ENCODE measurements around the gene KCNK16.

Gene KCNK16

DNA sequence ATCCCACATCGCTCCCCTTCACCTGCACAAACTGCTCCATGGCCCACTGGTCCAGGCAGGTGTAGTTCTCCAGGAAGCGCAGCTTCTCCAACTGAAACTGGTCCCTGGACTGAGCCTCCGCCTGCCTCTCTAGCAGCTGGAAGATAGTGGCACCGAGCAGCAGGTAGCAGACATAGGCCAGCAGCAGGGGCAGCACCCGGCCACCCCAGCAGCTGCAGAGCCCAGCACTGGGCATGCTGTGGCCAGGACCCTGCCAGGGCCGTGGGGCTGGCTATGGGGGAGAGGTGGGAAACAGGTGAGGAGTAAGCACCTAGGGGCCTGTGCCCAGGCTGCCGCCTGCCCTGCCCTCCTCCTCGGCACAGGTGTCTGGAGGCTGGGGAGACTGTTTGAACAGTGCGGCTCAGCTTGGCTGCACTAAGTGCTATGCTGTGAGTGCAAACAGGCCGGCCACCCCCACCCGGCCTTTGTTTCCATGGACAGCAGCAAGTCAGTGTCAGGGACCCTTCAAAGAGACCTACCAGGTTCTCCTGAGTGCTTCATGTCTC lies at the start of gene KCNK16:
Gene KCNK16, minus strand, starts transcription at position 397 of the 545 bp plus-strand sequence. Its CDS starts 162 bp downstream, at position 235.
- no peak for DNase-seq (ENCODE audit: low spot score)

DNA sequence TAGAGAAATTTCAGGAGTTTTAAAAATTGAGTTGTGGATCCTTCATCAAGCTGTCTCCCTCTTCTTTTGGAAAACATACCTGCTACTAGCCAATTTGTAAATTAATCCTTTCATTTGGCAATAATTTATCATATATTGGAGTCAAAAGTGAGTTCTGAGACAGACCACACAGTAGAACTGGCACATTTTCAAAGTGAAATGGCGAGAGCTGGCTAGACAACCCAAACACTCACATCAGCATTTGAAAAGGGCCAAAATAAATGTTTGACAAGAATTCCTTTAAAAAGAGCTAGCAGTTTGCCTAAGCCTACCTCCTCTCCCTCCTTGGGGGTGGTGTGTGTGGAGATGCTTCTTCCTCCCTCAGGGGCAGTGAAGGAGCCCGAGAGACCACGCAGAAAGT lies 47.9 kb upstream of the KCNK16 start:
- DNase-seq (ENCODE audit: low spot score), result no peak

DNA sequence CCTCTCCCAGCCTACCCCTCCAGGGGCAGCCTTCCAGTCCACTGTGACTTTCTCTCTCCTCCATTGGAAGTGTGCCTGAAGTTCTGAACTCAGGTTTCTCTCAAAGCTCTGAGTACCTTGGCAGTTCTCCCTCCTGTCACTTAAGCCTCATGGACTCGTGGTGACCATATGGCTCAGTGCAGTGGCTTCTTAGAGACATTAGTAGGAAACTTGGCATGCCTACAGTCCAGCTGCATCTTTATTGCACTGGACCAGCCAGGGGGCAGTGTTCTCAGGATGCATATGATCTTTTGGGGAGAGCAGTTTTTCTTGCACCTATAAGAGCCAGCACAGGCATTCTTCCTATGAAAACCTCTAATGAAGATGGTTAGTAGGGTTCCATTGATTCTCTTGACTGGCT lies 47.5 kb upstream of the KCNK16 start:
- no peak for DNase-seq (ENCODE audit: low spot score)

DNA sequence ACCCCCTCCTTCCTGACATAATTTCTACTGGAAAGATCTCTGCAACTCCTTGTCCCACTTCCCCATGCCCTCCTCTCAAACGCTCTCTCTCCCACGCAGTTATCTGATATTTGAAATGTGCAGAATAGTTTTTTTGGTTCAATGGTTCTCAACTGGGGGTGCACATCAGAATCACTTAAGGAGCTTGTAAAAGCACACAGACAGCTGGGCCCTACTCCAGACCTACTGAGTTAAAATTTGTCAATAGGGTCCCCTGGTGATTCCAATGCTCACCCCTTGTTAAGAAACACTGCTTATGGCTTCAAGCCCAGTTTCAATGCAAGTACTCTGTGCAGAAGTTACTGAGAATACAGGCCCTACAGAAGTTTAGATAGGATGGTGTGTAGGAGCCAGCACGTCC lies 45.2 kb upstream of the KCNK16 start:
- DNase-seq (ENCODE audit: low spot score), result no peak

DNA sequence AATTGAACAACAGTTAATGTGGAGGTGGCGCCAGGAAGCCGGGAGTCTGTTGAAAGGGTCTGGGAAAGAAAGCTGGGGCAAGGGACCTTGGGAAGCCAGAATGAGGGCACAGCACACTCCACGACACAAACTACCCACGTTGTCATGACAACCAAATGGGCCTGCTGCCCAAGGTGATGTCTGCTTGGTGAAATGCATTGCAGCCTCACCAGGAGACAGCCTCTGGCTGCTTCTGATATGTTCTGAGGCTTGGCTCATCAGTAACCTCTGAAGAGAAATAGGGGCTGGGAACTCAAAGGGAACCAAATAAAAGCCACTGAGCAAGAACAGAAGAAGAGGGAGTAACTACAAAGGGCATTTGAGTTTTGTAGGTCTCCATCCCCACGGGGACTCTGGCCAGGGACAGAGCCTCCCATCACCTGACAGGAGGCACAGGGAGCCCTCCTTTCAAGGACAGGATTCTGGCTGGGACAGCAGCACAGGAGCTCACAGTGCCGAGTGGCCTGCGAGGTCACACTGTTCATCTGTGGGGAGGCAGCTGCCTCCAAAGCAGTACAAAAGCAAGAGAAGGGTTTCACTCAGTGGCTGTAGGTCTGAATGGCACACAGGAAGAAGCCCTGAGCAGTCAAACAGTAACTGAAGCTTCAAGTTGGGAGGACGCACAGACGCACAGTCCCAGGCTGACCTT lies 44.6 kb upstream of the KCNK16 start:
- DNase-seq (ENCODE audit: low spot score), result no peak

DNA sequence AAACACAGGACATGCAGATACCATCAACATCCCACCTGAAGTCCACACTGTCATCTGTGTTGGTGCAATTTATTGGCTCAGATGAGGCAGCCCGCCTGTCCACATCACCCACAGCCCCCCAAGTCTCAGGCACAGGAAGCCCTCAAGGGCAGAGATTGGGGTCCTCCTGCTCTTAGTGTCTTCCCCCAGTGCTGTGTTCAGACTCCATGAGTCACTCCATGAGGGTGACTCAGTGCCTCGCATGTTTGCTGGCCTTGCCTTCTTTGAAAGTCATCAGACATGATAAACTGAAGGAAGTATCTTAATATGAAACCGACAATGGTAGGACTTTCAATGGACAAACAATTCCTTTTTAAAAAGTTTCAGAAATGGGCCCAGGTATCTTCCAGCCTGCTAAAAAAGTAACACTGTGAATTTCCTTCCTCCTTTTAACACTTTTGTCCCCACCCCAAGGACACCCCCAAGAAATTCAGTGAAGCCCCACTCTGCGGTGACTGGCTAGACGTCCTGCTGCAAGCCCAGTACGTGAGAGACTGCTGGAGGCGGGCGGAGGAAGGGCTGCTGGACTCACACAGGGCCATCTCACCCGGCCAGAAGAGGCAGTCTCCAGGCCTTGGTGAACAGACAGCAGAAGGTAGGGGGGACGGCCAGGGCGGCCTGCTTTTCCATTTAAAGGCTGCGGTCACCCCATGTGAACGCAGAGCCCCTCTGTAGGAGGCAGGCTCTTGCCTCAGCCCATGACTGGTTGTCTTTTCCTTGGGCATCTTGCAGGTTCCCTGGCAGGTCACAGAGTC lies 43.0 kb upstream of the KCNK16 start:
- no peak for DNase-seq (ENCODE audit: low spot score)

DNA sequence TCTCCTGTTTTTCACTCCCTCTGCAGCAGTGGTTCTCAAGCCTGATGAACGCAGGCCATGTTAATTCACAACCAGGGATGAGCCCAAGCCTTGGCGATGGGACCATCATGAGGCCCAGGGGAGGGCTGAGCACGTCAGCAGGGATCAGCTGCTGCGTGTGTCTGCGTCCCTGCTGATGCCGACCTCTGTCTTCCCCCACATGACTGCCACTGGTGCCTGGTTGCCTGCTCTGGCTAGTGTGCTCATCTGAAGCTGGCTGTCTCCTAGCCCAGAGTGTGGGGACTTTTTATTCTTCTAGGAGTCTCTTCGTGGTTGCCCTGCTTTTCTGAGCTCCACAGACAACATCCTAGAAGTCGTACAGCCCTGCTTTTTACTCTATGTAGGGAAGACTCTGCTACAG lies 40.8 kb upstream of the KCNK16 start:
- DNase-seq (ENCODE audit: low spot score), result no peak

DNA sequence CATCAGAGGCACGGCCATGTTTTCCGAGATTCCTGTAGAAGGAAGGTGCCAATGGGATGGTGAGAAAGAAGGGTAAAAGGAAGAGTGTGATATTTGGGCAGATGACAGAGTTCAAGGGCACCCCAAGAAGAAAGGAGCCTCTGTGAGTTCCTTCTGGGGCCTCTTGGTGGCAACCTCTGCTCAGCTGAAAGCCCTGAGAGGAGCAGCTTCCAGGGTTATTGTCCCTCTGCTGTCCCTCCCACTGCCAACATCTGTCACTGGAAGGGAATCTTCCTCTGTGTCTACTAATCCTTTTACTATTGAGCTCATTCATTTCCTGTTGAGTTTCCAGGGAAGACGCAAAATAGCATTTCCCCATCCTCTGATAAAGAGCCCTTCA lies 40.0 kb upstream of the KCNK16 start:
- no peak for DNase-seq (ENCODE audit: low spot score)

DNA sequence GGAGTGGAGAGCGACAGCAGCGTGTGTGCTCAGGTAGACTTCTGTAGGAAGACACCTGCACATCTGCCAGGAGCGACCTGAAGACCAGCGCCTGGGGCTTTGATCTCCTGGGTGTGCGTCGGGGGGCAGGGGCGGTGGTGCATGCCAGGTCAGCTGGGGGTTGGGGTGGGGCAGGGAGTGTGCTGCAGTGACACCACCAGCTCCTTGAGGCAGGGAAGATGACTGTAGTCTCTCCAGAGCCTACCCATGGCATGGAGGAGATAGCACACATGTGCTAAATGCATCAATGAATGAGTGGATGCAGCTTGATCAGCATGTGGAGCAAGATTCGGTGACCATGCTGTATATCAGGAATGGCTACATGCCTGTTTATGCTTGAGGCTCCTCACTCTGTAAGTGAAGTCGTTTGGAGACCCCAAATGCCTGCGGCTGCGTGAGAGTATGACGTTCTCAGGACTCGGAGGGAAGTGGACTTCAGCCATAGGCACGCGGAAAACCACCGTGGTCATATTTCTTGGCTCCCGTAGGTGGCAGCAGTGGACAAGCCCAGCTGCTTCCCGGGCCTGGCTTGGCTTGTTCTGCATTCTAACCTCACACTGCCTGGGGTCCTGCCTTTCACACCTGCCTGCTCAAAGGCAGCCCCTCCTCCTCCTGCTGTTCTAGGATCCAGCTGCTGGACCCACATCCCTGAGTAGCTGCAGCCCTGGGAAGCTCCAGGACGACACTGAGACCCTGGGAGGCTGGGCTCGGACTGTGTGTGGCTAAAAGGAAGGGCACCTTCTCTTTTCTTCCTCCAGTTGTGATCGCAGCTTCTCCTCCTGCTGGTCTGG lies 39.4 kb upstream of the KCNK16 start:
- peak; percentile 16 for DNase-seq (ENCODE audit: low spot score)

DNA sequence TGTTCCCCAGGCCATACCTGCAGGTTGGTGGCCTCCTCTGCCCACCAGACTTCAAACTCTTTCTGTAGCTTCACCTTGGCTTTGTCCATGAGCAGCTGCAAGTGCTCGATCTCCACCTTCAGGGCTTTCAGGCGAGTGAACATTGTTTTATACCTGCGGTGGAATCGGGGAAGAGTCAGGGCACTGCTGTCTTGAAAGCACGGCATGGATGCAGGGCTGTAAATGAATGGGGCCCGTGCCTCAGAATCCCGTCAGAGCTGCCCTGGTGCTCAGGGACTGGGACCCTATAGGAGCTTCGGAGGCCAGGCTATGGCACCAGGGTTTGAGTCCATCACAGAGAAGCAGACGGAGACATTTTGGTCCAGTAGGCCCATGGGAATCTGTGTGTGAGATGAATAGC lies 37.9 kb upstream of the KCNK16 start:
- no peak for DNase-seq (ENCODE audit: low spot score)

DNA sequence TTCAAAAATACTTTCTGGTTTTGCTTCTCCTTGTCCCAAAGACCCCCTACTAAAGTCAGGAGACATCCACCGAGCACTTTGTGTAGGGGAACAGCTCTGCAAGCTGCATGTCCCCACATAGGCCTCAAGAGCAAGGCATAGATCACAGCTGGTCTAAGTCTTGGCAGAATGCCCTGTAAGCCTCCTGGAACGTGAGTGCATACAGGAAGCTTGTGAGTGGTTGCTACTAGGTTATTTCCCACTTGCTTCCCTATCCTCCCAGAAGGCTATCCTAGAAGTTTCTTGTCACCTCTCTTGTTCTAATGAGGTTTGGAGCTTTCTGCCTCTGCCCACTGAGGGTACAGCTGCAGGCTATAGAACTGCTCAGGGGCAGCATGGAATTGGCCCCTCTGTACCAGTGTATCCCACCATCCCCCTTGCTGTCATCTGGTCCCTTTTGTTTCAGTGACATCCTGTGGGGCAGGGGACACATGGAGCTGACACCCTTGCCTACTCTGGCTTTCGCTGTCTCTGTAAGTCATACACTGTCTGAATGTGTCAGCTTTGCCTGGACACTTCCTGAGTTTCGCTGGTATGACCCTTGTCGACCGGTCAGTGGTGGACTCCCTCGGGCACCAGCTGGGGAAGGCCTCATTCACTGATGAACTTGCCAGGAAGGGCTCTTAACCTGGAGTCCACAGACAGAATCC lies 35.6 kb upstream of the KCNK16 start:
- DNase-seq (ENCODE audit: low spot score), result no peak

DNA sequence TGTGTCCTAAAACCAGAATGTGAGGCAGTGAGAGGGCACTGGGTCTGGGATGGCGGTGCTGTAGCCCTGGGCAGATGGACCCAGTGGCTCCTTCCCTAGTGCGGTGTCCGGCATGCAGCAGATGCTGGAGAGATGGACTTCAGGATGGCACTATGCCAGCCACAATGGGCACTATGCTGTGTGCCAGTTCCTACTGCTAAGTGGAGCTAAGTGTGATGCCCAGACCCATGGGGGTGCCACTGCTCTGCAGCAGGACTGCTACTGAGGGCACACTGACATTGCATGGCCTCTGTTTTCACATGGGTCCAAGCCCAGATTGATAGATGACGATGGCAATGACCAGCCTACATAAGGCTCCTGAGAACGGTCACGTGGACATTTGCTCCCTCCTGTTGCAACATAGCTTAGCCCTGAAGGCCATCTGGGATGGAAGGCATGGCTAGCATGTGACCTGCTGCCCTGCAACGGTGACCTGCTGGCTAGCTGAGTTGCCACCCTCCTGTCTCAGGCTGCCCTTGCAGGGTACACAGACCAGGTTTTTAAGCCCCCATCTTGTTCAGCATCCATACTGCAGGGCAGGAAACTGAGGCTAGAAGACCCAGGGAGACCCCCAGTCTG lies 31.3 kb upstream of the KCNK16 start:
- no peak for DNase-seq (ENCODE audit: low spot score)

DNA sequence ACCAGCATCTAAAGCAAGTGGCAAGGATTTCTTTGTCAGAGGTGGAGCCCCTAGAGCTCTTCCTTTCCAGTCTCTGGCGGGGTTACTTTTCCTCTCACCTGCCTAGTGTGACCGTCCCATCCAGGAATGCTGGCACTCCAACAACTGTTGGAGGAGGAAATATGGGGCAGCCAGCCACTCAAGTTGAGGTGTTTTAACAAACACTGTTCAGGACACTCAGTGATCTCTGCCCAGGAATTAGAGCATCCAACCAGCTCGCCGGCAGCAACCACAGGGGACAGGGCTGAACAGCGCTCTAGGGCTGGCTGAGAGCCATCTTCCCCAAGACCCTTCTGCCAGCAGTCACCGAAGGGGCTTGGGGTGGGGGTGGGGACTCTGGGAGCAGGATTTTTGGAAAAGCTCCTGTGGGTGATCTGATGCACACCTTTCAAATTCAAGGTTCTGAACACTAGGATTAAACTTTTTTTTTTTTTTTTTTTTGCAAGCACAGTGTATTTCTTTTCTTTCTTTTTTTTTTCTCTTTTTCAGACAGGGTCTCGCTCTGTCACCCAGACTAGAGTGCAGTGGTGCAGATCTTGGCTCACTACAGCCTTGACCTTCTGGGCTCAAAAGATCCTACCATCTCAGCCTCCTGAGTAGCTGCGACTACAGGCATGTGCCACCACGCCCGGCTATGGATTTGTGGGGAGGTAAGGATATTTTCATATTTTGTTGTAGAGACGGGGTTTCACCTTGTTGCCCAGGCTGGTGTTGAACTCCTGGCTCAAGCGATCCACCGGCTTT lies 28.4 kb upstream of the KCNK16 start:
- DNase-seq (ENCODE audit: low spot score), result no peak

DNA sequence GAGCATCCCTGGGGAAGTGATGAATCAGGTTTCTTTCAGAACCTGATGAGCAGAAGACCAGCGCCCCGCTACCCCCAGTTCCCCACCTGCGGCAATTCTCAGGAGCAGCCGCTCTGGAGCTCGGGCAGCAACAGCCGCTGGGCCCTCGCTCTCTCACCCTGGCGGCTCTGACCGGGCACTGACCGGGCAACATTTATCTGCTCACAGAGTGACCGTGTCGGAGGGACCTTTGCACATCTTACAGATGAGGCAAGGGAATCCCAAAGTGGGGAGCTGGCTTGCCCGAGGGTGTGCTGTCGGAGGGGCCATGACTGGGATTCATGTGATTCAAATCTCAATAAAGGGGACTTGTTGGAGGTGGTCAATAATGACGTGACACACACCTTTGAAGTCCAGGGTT lies 26.2 kb upstream of the KCNK16 start:
- DNase-seq (ENCODE audit: low spot score), result no peak

DNA sequence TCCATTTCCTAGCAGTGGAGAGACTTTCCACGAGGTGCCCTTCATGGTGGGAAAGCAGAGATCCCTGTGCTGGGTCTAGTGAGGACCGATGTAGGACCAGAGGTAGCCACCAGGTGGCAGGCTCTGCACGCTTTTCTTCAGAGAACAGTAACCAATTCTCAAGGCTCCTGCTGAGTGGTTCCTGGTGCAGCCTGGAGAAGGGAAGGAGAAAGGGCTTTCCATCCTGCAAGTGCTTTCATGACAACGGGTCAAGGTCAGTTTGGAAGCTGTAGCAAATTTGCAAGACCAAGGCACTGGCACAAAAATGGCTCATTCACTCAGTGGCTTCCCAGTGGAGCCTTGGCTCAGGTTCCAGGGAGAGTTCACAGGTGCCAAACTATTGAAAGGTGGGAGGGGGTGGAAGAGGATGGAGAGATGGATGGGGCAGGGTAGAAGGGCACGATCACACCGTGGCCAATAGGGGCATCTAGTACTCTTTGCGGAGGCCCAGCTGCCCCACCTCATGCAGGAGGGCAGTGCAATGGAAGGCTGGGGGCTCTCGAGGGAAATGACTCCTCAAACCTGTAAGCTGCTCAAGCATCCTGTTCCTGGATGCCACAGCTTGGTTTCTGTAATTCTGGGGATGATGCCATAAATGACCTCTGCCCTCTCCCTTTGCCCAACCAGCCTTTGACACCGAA lies 25.5 kb upstream of the KCNK16 start:
- peak; percentile 36 for DNase-seq (ENCODE audit: low spot score)

DNA sequence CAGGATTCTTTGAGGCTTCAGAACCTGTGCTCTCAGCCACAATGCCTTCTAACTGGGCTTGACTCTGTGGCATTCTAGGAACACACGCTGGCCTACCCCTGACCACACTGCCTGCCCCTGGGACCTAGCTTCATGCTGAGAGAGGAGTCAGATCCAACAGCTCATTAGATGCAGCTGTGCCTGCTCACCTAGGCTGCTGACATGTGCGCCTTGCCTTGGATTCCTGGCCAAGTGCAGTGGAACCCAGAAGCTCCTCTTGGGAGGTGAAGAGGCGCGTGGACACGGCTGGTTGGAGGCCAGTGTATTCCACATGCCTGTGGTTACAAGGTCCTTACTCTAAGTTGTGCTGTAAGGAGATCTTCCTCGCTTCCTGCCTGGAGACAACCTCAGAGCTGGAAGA lies 24.7 kb upstream of the KCNK16 start:
- no peak for DNase-seq (ENCODE audit: low spot score)

DNA sequence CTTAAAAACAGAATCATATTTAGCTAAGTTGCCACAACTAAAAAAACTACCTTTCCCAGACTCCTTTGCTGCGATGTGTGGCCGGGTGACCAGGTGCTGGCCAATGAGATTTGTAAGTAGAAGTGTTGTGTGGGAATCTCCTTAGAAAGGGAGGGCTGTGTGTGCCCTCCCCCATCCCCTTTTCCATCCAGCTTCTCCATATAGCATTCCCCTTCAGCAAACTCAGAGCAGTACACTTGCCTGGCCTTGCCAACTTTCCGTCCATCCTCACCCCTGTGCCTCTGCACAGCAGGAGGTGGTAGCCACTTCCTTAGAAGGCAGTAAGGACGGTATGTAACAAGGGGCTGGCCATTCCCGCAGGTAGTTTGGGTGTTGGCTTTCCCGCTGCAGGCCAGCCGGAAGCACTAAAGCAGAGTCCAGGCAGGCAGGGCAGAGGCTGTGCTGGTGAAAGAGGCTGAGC lies 22.3 kb upstream of the KCNK16 start:
- no peak for DNase-seq (ENCODE audit: low spot score)

DNA sequence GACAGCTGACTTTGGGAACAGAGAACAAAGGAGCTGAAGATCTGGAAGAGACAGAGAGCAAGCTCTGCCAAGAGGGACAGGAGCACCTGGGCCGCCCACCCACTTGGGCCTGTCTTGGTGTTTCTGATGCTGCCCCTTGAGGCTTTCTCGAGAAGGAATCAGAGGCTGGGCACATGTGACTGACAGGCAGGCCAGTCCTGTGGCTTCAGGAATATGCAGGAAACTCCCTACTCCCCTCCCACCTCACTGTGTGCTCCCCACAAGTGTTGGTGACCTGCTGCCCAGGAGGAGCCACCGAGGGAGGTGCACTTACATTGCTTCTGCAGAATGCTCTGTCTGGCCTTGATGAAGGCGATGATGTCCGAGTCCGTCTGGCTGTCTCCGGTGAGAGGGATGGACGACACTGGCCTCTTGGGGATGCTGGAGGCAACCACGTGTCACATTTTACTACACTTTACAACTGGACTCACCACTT lies 20.9 kb upstream of the KCNK16 start:
- DNase-seq (ENCODE audit: low spot score), result no peak

DNA sequence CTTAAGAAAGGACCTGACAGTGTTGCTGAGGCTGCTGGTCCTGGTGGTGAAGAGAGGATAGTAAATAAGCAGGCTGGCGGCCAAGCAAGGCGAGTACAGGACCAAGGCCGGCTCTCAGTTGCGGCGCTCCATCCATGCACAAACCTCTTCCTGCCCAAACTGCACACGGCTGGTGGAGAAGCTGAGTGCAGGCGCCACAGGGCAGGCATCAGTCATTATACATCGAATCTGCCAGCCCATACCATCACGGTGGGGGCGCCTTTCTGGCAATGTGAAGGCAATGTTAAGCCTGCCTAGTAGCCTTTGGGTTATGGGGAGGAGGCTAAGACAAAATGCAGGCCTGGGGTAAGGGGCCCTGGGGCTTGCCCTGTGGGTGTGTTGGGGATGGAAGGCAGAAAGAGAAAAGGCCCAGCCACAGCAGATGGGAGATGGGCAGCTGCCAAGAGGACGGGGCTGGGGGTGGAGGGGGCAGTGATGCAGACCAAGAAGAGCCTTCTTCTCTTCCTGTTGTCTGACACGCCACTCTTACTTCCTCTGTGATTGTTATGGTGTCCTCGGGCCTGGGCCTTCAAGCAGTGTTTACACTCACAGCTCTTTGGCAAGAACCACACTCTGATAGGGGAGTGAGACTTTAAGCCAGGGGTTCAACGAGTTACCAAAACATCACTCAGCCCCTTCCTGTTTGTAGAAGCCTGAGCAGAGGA lies 20.3 kb upstream of the KCNK16 start:
- no peak for DNase-seq (ENCODE audit: low spot score)

All from CD4-positive, alpha-beta T cell treated with Interleukin-6 at 100 ng/mL for 8 hours (primary cell).